ENCODE results near the gene PRKX.

- TF ChIP-seq ZNF70 (CRISPR knock-in tag; IDR thresholded peaks at IDR 0.05) (no peak), PPARA (CRISPR knock-in tag; IDR thresholded peaks at IDR 0.05; ENCODE audit: borderline replicate concordance) (no peak), ZNF565 (CRISPR knock-in tag; conservative IDR thresholded peaks at IDR 0.05; ENCODE audit: low read depth) (no peak), SNAI2 (CRISPR knock-in tag; IDR thresholded peaks at IDR 0.05) (no peak), PATZ1 (CRISPR knock-in tag; IDR thresholded peaks at IDR 0.05; ENCODE audit: borderline replicate concordance) (no peak), ZFP3 (CRISPR knock-in tag; IDR thresholded peaks at IDR 0.05) (no peak)
These were observed 114.7 kb downstream of the PRKX start for GRCh38 chrX:3598709-3599108.
